Measurements from ENCODE around the gene BNIP2. TPM values are rescaled to one million over a fixed set of nuclear protein-coding genes. Genes with fewer than 3 reads are reported as not detected.

The BNIP2 gene
- total and polyA plus RNA-seq, 4 donors: 17.4 to 73.6 (median 29.6) TPM

GRCh38 chr15:59701880-59702279 is 12.8 kb upstream of the BNIP2 start:
- H3K27ac ChIP-seq (ENCODE audit: low read depth in 1 of 2, low read length in 2 of 2): no peak overlapping the region
- 92% methylated on average over 4 of the region's 4 CpGs for WGBS
- no peak for DNase-seq (ENCODE audit: low spot score)
- no peaks in the 10 kb centered on the region for H3K27me3 ChIP-seq (ENCODE audit: control insufficient read depth in 4 of 4, insufficient read depth in 4 of 4, low read length in 3 of 4)
- no peak overlapping the region for H3K4me3 ChIP-seq (ENCODE audit: low read depth in 1 of 3, low read length in 3 of 3)
- no peaks in the 10 kb centered on the region for H3K9me3 ChIP-seq (ENCODE audit: control insufficient read depth in 4 of 4, low read length in 3 of 4)
- no peak overlapping the region for H3K9ac ChIP-seq (ENCODE audit: low read depth in 1 of 2, low read length in 2 of 2)
- no peaks in the 10 kb centered on the region for H3K36me3 ChIP-seq (ENCODE audit: control insufficient read depth in 4 of 4, insufficient read depth in 3 of 4, low read depth in 1 of 4, low read length in 3 of 4)
- TF ChIP-seq MAX (IDR thresholded peaks at IDR 0.05) (no peak), FOXA1 (IDR thresholded peaks at IDR 0.05) (no peak), ATF3 (IDR thresholded peaks at IDR 0.05) (no peak), EGR1 (IDR thresholded peaks at IDR 0.05; ENCODE audit: low read depth in 2 of 2) (no peak), RAD21 (IDR thresholded peaks at IDR 0.05) (no peak), SP1 (IDR thresholded peaks at IDR 0.05) (no peak), YY1 (IDR thresholded peaks at IDR 0.05) (no peak), GABPA (IDR thresholded peaks at IDR 0.05 in 1 of 2, conservative IDR thresholded peaks at IDR 0.05 in 1 of 2) (no peak), HNF4A (conservative IDR thresholded peaks at IDR 0.05) (no peak), TAF1 (conservative IDR thresholded peaks at IDR 0.05) (no peak), FOXA2 (IDR thresholded peaks at IDR 0.05) (no peak), CTCF (IDR thresholded peaks at IDR 0.05; ENCODE audit: low read depth, low read length, missing input control) (no peak)
- peaks cover 0 to 4% (median 0%) of the 10 kb centered on the region in 4 donors for H3K4me1 ChIP-seq (ENCODE audit: control insufficient read depth in 4 of 4, insufficient read depth in 4 of 4, low read length in 3 of 4)

GRCh38 chr15:59699810-59700431 is 10.8 kb upstream of the BNIP2 start:
- TF ChIP-seq ATF3 (IDR thresholded peaks at IDR 0.05): no peak
- TF ChIP-seq GABPA (IDR thresholded peaks at IDR 0.05 in 1 of 2, conservative IDR thresholded peaks at IDR 0.05 in 1 of 2): no peak
- TF ChIP-seq CTCF (IDR thresholded peaks at IDR 0.05; ENCODE audit: low read depth, low read length, missing input control): no peak
- TF ChIP-seq JUND (IDR thresholded peaks at IDR 0.05): no peak
- WGBS: 81% methylated on average over 4 of the region's 4 CpGs
- Histone ChIP-seq H3K9me3 (ENCODE audit: control insufficient read depth in 4 of 4, low read length in 3 of 4) (no peaks in the 10 kb centered on the region), H3K4me1 (ENCODE audit: control insufficient read depth in 4 of 4, insufficient read depth in 4 of 4, low read length in 3 of 4) (peaks cover 0 to 4% (median 0%) of the 10 kb centered on the region in 4 donors), H3K36me3 (ENCODE audit: control insufficient read depth in 4 of 4, insufficient read depth in 3 of 4, low read depth in 1 of 4, low read length in 3 of 4) (no peaks in the 10 kb centered on the region), H3K27ac (ENCODE audit: low read depth in 1 of 2, low read length in 2 of 2) (no peak overlapping the region), H3K9ac (ENCODE audit: low read depth in 1 of 2, low read length in 2 of 2) (no peak overlapping the region), H3K27me3 (ENCODE audit: control insufficient read depth in 4 of 4, insufficient read depth in 4 of 4, low read length in 3 of 4) (no peaks in the 10 kb centered on the region), H3K4me3 (ENCODE audit: low read depth in 1 of 3, low read length in 3 of 3) (no peak overlapping the region)
- no peak for DNase-seq (ENCODE audit: low spot score)

All from liver (tissue), 9 donors.